GM12801 (cell line): ENCODE measurements around the gene ELOVL1.

ENCODE experiments used
- TF ChIP-seq, protein P1 (sequence below): IDR thresholded peaks from one replicate; pipeline ENCODE4 v1.5.1; 2011; ENCODE audit warnings: control low read depth; ENCODE audit not compliant: insufficient read length; ENCODE audit errors: extremely low read depth

Gene ELOVL1

GRCh38 chr1:43376723-43377235 is 9.0 kb upstream of the ELOVL1 start:
- TF ChIP-seq, protein P1, sequence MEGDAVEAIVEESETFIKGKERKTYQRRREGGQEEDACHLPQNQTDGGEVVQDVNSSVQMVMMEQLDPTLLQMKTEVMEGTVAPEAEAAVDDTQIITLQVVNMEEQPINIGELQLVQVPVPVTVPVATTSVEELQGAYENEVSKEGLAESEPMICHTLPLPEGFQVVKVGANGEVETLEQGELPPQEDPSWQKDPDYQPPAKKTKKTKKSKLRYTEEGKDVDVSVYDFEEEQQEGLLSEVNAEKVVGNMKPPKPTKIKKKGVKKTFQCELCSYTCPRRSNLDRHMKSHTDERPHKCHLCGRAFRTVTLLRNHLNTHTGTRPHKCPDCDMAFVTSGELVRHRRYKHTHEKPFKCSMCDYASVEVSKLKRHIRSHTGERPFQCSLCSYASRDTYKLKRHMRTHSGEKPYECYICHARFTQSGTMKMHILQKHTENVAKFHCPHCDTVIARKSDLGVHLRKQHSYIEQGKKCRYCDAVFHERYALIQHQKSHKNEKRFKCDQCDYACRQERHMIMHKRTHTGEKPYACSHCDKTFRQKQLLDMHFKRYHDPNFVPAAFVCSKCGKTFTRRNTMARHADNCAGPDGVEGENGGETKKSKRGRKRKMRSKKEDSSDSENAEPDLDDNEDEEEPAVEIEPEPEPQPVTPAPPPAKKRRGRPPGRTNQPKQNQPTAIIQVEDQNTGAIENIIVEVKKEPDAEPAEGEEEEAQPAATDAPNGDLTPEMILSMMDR, result no peak

GRCh38 chr1:43373066-43373940 is 5.5 kb upstream of the ELOVL1 start:
- TF ChIP-seq, protein P1, result no peak

GRCh38 chr1:43372172-43372571 is 4.4 kb upstream of the ELOVL1 start:
- TF ChIP-seq, protein P1, result no peak

DNA sequence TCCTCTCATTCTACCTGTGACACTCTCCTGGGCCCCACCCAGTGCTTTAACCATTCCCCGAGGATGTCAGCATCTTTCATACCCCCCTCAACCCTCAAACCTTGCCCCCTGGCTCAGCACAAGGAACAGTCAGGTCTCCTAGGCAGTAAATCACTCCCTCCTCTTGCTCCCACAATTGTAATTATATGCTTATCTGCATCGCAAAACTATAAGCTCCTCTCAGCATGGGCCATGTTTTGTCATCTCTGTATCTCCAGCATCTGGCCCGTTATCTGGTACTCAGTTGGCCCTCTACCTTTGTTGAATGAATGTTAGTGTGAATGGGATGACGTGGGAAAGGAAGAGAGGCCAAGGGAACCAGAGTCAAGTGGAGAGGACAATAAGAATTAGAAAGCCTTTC is 2.8 kb upstream of the ELOVL1 start:
- TF ChIP-seq, protein P1, result no peak

DNA sequence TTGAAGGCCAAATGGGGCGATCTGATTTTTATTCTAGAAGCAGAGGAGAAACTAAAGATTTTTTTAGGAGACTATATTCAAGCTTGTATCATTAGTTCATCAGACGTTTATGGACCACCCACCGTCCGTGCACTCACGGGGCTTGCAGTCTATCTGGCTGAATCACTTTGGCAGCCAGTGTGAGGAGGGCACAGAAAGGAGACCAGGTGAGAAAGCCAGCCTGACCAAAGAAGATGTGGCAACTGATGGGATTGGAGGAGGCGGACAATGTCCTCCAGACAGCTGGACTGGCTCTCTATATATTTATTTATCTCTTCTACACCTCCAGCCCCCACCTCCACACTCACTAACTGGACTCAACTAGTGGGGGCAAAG is 822 bp upstream of the ELOVL1 start:
- TF ChIP-seq, protein P1, result no peak

- TF ChIP-seq, protein P1, result no peak
These were observed 546 bp downstream of the ELOVL1 start for GRCh38 chr1:43367026-43367903.

- TF ChIP-seq, protein P1, result no peak
These were observed 1.2 kb downstream of the ELOVL1 start for GRCh38 chr1:43366601-43367025.
